Spleen (tissue), 7 donors: ENCODE measurements around the gene ZDHHC18.

Experiments used
- POLR2A ChIP-seq, 3 donors: fragments of 450-650 bp; IDR thresholded peaks; one replicate each; pipeline ENCODE4 v1.5.1; 2017; ENCODE audit warnings: antibody characterized with exemption in 3 of 3, mild to moderate bottlenecking in 1 of 3
- POLR2AphosphoS5 ChIP-seq, 3 donors: sonication (generic); formaldehyde crosslinking; IDR thresholded peaks; one replicate each; pipeline ENCODE4 v1.5.1; 2017; ENCODE audit warnings: antibody characterized with exemption in 3 of 3
- TF ChIP-seq, protein P1 (sequence below), 11 experiments: fragments of 200-600 bp in 7 of 11; fragments of 450-650 bp in 4 of 11; sonication (generic) in 4 of 11; IDR thresholded peaks in 8 of 11; conservative IDR thresholded peaks in 3 of 11; 1 replicate in 7 of 11; 2 replicates in 4 of 11; pipeline versions ENCODE4 v1.4.0 to v1.8.0; 2016 to 2021; ENCODE audit warnings: antibody characterized with exemption in 11 of 11, inconsistent platforms in 4 of 11, mild to moderate bottlenecking in 1 of 11
- donor health status: DM: no; HTN: no; CAD: no; lungs with moderate emphysema.
- donor health status: DM: no; HTN: no; CAD: no.
- donor health status: DM: no; HTN: no; CAD: no.

DNA sequence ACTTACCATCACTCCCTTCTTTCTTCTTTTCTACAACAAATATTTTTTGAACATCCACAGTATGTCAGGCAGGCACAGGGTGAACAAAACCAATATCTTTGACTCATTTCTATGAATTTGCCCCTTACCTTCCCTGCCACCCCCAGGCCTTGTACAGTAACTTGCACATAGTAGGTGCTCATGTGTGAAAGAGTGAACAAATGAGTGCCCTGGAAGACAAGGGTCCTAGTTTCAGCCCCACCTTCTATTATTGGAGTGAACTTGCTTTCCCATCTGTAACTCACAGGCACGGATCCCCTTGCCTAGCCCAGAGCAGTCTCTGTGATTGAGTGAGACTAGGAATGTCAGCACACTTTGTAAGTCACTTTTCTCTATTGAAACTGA is 12.8 kb downstream of the ZDHHC18 start:
- TF ChIP-seq, protein P1, sequence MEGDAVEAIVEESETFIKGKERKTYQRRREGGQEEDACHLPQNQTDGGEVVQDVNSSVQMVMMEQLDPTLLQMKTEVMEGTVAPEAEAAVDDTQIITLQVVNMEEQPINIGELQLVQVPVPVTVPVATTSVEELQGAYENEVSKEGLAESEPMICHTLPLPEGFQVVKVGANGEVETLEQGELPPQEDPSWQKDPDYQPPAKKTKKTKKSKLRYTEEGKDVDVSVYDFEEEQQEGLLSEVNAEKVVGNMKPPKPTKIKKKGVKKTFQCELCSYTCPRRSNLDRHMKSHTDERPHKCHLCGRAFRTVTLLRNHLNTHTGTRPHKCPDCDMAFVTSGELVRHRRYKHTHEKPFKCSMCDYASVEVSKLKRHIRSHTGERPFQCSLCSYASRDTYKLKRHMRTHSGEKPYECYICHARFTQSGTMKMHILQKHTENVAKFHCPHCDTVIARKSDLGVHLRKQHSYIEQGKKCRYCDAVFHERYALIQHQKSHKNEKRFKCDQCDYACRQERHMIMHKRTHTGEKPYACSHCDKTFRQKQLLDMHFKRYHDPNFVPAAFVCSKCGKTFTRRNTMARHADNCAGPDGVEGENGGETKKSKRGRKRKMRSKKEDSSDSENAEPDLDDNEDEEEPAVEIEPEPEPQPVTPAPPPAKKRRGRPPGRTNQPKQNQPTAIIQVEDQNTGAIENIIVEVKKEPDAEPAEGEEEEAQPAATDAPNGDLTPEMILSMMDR (IDR thresholded peaks at IDR 0.05 in 8 of 11, conservative IDR thresholded peaks at IDR 0.05 in 3 of 11) = no peak
- no peak for TF ChIP-seq POLR2A (IDR thresholded peaks at IDR 0.05)
- no peak for TF ChIP-seq POLR2AphosphoS5 (IDR thresholded peaks at IDR 0.05)
